DMS79 treated with DMSO at 0.1 percent for 48 hours (cell line): ENCODE measurements around the gene RRP9.

ENCODE experiments used
- DNase-seq: peaks from one replicate; lab custom pipeline; 2025; lab: John Stamatoyannopoulos, UW

Gene RRP9

DNA sequence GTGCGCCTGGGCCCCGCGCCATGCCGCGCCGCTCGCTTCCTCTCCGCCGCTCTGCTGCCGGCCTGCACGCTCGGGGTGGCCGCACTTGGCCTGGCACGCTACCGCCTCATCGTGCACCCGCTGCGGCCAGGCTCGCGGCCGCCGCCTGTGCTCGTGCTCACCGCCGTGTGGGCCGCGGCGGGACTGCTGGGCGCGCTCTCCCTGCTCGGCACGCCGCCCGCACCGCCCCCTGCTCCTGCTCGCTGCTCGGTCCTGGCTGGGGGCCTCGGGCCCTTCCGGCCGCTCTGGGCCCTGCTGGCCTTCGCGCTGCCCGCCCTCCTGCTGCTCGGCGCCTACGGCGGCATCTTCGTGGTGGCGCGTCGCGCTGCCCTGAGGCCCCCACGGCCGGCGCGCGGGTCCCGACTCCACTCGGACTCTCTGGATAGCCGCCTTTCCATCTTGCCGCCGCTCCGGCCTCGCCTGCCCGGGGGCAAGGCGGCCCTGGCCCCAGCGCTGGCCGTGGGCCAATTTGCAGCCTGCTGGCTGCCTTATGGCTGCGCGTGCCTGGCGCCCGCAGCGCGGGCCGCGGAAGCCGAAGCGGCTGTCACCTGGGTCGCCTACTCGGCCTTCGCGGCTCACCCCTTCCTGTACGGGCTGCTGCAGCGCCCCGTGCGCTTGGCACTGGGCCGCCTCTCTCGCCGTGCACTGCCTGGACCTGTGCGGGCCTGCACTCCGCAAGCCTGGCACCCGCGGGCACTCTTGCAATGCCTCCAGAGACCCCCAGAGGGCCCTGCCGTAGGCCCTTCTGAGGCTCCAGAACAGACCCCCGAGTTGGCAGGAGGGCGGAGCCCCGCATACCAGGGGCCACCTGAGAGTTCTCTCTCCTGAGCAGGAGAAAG, 14.4 kb upstream of the RRP9 start:
- no peak for DNase-seq

DNA sequence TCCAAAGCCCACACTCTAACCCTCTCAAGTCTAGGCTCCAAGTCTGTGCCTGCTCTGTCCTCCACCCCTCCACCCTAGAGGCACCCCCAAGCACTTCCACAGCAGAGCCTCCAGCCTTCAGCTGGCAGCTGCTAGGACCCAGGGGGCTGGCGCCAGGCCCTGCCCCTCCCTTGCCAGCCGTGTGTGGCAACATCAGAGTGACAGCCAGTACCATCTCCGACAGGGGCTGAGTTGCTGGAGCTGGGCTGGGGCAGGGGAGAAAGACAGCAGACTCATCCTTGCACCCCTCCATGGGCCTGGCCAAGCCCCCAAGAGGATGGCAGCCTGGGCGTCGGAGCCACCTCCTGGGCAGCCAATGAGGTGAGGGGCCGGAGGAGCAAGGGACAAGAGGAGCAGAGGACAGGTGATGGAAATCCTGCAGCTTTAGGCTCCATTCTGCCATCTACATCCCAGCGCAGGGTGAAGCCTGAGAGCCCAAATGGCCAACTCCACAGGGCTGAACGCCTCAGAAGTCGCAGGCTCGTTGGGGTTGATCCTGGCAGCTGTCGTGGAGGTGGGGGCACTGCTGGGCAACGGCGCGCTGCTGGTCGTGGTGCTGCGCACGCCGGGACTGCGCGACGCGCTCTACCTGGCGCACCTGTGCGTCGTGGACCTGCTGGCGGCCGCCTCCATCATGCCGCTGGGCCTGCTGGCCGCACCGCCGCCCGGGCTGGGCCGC, 13.6 kb upstream of the RRP9 start, which contains the start of gene GPR62:
GPR62 (plus strand) TSS at position 207 of the 718 bp plus-strand sequence; CDS start at position 479, 272 bp downstream.
- no peak for DNase-seq

GRCh38 chr3:51954713-51955112, 13.0 kb upstream of the RRP9 start:
- DNase-seq: no peak

DNA sequence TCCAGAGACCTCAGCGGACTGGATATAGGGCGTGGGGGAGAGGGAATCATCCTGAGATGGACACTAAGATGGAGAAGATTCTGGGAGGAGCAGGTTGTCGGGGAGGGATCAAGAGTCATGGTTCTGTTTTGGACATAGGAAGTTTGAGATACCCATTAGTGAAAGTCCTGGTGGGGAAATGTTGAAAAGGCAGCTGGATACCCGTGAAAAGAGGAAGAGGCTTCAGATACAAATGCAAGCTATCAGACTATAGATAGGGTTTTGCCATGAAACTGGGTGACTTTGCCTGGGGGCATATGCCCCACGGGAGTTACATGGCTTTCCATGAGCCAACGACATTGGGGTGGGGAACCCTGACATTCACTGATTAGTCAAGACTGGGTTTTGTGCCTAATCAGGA, 12.4 kb upstream of the RRP9 start:
- no peak for DNase-seq

GRCh38 chr3:51953445-51953844, 11.7 kb upstream of the RRP9 start:
- DNase-seq: no peak

DNA sequence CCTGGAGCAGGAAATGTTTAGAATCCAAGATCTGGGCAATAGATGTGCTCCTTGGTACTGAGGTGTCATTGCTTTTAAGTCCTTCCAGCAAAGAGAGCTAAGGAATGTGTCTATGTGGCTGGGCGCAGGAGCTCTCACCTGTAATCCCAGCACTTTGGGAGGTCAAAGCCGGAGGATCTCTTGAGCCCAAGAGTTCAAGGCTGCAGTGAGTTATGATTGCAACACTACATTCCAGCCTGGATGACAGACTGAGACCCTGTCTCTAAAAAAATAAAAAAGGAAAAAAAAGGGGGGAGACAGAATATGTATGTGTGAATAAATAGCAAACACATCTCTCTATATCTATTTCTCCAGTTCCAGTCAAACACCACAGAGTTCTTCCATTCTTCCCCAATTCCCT, 9.2 kb upstream of the RRP9 start:
- no peak for DNase-seq

DNA sequence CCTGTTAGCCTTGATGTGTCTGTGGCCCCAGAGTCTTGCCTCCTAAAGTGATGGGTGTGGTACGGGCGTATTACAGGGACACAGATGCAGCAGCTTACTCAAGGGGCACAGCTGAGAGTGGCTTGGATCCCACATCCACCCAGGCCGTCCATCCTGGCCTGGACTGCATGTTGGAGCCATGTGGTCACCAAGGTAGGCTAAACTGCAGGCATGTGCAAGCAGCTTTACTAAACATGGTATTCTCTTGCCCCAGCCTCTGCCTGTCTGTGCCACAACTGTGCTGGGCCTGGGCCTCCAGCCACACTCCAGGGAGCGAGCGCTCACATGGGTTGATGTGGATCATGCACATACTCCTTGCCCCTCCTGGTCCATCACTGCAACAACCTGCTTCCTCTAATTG, 7.4 kb upstream of the RRP9 start:
- DNase-seq: no peak

DNA sequence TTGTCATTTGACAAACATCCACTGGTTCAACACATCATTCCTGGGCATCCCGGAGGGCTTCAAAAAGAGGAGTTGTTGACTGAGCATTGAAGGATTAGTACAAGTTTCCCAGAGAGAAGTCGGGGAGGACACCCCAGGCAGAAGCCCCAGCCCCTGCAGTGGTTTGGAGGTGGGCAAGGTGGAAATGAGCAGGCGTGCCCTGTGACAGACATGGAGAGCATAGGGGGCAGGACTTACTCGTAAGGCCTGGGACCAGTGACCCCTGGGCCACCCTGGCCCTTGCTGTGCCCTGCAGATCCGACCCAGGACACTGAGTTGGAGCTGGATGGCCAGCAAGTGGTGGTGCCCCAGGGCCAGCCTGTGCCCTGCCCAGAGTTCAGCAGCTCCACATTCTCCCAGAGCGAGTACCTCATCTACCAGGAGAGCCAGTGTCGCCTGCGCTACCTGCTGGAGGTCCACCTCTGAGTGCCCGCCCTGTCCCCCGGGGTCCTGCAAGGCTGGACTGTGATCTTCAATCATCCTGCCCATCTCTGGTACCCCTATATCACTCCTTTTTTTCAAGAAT, 6.4 kb upstream of the RRP9 start:
- DNase-seq: no peak

DNA sequence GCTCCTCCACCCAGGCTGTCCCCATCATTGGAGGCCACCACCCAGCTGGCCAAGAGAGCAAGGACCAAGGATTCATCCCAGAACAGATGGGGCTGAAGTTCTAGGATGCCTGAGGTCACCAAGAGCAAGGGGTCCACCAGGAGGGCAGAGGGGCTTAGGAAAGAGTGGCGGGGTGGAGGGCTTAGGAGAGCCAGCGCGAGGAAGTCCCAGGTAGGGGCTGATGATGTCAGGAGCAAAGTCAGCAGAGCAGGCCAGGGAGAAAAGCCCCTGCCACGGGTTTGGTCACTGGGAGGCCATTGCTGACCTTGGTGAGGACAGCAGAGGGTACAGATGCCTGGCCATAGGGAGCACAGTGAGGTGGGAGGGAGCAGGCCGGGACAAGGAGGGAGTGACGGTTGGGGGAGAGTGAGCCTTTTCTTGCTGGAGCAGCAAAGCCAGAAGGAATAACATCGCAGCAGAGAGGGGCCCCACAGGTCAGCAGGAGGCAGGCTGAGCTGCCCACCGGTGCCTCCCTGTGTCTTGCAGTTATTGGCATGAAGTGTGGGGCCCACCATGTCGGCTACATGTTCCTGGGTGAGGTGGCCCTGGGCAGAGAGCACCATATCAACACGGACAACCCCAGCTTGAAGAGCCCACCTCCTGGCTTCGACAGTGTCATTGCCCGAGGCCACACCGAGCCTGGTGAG, 5.7 kb upstream of the RRP9 start:
- no peak for DNase-seq

GRCh38 chr3:51946796-51947195, 5.1 kb upstream of the RRP9 start:
- DNase-seq: no peak

DNA sequence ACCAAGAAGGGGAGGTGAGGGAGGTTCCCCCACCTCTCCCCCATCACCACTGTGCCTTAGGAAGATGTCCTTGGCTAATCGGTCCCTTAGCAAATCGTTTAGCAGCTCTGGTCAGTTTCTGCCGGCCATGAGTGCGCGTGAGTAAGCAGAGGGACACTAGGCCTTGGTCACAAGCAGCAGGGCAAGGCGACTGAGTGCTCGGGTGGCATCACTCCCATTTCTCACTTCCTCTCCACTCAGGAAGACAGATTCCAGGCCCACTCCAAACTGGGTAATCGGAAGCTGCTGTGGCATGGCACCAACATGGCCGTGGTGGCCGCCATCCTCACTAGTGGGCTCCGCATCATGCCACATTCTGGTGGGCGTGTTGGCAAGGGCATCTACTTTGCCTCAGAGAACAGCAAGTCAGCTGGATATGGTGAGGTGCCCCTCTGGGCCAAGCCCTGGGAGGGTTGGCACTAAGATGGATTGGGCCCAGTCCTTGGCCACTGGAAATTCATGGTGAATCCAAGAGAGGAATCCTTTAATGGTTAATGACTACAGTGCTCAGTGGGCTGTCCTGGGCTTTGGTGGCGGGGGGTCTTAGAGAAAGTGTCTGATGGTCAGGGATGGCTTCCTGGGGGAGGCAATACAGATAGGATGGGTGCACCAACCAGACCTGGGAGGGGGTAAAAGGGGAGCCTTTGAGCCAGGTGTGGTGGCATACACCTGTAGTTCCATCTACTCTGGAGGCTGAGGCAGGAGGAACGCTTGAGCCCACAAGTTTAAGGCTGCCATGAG, 4.4 kb upstream of the RRP9 start:
- DNase-seq: no peak

DNA sequence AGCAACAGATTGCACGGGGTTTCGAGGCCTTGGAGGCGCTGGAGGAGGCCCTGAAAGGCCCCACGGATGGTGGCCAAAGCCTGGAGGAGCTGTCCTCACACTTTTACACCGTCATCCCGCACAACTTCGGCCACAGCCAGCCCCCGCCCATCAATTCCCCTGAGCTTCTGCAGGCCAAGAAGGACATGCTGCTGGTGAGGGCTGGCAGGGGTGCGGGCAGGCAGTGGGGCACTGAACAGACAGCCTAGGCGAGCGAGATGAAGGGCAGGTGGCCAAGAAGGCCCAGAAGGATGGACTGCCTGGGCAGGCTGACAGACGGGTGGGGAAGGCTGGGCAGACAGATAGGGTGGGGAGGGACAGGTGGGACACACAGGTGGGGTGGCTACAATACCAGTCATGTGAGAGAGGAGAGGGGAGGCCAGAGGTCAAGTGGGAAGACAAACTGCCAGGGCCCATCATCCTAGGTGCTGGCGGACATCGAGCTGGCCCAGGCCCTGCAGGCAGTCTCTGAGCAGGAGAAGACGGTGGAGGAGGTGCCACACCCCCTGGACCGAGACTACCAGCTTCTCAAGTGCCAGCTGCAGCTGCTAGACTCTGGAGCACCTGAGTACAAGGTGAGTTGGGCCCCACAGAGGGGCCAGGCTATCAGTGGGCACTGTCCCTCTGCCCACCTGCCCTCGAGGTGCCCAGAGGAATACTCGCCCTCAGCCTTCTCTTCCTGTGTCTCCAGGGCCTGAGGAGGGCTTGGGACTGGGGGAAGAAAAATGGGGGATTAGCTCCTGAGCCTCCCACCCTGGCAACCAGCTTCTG, 3.5 kb upstream of the RRP9 start:
- no peak for DNase-seq

DNA sequence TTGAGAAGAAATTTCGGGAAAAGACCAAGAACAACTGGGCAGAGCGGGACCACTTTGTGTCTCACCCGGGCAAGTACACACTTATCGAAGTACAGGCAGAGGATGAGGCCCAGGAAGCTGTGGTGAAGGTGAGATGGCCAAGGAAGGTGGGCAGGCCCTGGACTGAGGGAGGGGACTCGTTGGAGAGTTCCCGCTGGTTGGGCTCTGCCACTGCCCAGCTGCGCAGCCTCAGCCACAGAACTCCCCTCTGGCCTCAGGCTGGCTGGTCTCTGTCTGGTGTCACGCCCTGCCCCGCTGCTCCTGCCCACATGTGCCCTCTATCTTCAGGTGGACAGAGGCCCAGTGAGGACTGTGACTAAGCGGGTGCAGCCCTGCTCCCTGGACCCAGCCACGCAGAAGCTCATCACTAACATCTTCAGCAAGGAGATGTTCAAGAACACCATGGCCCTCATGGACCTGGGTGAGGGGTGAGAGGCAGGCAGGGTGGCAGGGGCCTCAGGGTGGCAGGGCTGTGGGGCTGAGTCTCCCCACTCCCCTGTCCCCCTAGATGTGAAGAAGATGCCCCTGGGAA, 2.8 kb upstream of the RRP9 start:
- DNase-seq: no peak

GRCh38 chr3:51943451-51944391, 2.0 kb upstream of the RRP9 start:
- no peak for DNase-seq

GRCh38 chr3:51942603-51943450, 1.1 kb upstream of the RRP9 start:
- DNase-seq: peak; percentile 4

DNA sequence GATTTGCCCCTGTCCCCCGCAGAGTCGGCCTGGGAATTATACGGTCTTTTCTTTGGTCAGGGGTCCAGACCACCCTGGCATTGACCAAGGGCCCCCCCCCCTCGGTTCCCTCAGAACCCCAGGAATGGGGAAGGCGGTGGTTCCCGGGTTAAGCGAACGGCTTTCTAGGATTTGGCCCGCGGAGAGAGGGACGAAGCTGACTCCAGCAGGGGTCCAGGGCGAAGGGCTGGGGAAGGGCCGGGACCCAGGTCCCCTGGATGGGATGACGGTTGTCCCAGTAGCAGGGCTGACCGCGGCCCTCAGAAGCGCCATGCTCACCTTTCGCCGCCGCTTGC, 274 bp downstream of the RRP9 start:
- no peak for DNase-seq

GRCh38 chr3:51940648-51941462, 849 bp downstream of the RRP9 start:
- DNase-seq: no peak
